Bronchial epithelial cell (primary cell): Measurements from ENCODE around the gene WDSUB1. TPM values are rescaled to one million over a fixed set of nuclear protein-coding genes. Genes with fewer than 3 reads are reported as not detected.

Experiments
- DNase-seq: peaks from one replicate; pipeline ENCODE4 v3.0.0-alpha.2; 2010; ENCODE audit warnings: low read depth
- FAIRE-seq: peaks from 2 replicates; lab custom pipeline; 2011; peaks lifted over from hg19 to GRCh38; lab: Jason Lieb, UNC
- H3K27me3 ChIP-seq: 2 replicates; pipeline ENCODE4 v1.5.1; 2011; ENCODE audit warnings: low read length; ENCODE audit not compliant: control insufficient read depth, insufficient read depth
- H3K36me3 ChIP-seq: 2 replicates; pipeline ENCODE4 v1.5.1; 2011; ENCODE audit warnings: low read length; ENCODE audit not compliant: control insufficient read depth, insufficient read depth
- H3K4me3 ChIP-seq: 2 replicates; pipeline ENCODE4 v1.5.1; 2011; ENCODE audit warnings: mild to moderate bottlenecking, low read depth, low read length, control low read depth
- total RNA-seq: library from RNA; depleted of rRNA; stranded (reverse); fragments of >200 nt; gene quantifications from 2 replicates; pipeline ENCODE4 v1.2.1, GENCODE V29; 2014
- TF ChIP-seq, protein P1 (sequence below): IDR thresholded peaks from 2 replicates; pipeline ENCODE4 v1.5.1; 2011; ENCODE audit warnings: mild to moderate bottlenecking, moderate library complexity, low read length, control low read depth, inconsistent platforms; ENCODE audit not compliant: insufficient read depth, severe bottlenecking

Gene WDSUB1
- total RNA-seq, 1 donor from 2014 or later = 16.1 TPM

DNA sequence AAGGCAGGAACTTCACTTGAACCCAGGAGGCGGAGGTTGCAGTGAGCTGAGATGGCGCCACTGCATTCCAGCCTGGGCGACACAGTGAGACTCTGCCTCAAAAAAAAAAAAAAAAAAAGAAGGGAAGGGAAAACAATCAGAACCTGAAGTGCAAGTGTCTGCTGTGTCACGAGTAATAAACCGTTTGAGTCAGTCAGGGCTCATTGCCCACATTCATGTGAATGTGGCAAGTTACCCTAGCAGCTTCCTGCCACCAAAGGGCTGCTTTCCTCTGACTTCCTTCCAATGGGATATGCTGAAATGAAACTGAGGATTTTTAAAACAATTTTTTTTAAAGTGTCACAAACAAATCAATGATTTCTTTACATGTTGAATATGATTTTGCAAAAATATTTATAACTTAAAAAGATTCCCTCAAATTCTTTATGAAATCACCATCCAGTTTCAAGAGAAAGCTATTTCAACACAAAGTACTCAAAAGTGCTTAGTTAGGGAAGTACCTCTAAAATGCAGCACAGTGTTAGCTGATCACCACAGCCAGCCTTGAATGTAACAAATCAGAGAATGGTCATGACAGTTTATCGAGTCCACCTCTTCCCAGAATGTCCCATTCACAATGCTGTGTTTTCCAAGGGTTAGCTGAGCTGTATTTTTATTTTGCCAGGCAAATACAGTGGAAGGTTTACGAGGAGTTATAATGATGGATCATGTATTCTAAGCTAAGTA, 36.4 kb downstream of the WDSUB1 start:
- TF ChIP-seq, protein P1, sequence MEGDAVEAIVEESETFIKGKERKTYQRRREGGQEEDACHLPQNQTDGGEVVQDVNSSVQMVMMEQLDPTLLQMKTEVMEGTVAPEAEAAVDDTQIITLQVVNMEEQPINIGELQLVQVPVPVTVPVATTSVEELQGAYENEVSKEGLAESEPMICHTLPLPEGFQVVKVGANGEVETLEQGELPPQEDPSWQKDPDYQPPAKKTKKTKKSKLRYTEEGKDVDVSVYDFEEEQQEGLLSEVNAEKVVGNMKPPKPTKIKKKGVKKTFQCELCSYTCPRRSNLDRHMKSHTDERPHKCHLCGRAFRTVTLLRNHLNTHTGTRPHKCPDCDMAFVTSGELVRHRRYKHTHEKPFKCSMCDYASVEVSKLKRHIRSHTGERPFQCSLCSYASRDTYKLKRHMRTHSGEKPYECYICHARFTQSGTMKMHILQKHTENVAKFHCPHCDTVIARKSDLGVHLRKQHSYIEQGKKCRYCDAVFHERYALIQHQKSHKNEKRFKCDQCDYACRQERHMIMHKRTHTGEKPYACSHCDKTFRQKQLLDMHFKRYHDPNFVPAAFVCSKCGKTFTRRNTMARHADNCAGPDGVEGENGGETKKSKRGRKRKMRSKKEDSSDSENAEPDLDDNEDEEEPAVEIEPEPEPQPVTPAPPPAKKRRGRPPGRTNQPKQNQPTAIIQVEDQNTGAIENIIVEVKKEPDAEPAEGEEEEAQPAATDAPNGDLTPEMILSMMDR = no peak
- peak; percentile 94 for DNase-seq
- H3K4me3 ChIP-seq = no peak overlapping the region
- no peak for FAIRE-seq
- H3K27me3 ChIP-seq = no peaks in the 10 kb centered on the region
- no peaks in the 10 kb centered on the region for H3K36me3 ChIP-seq

DNA sequence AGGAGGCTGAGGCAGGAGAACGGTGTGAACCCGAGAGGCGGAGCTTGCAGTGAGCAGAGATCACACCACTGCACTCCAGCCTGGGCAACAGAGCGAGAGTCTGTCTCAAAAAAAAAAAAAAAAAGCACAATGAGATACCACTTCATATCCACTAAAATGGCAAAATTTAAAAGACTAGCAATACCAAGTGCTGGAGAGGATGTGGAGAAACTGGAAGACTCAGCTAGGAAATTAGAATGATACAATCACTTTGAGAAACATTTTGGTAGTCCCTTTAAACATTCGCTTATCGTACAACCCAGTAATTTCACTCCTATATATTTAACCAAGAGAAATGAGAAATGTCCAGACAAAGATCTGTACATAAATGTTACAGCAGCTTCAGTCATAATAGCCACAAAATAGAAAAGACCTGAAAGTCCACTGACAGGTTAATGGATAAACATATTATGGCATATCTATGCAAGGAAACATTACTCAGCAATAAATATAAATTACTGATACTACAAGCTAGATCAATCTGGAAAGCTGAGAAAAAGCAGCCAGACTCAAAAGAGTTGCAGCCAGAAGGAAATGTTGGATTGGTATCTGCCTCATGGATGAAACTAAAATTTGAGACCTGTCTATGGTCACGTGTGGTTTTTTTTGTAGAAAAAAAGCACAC, 40.0 kb downstream of the WDSUB1 start:
- no peak for DNase-seq
- H3K36me3 ChIP-seq = no peaks in the 10 kb centered on the region
- FAIRE-seq = no peak
- H3K27me3 ChIP-seq = no peaks in the 10 kb centered on the region
- TF ChIP-seq, protein P1 = no peak
- no peak overlapping the region for H3K4me3 ChIP-seq

DNA sequence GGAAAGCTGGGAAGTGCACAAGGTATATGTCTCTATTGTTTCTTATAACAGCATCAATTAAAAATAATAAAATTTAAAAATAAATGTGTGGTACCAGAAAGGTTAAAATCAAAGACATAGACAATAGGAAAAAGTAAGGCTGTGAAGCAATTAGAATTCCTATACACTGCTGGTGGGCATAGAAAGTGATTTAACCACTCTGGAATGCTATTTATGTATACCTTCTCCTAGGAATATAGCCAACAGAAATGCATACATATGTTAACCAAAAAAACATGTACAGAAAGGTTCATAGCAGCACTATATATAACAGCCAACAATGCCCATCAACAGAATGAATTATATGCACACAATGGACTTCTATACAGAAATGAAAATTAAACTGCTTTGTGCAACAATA, 43.0 kb downstream of the WDSUB1 start:
- peaks cover 4% of the 10 kb centered on the region for H3K36me3 ChIP-seq
- TF ChIP-seq, protein P1 = no peak
- peak; percentile 36 for DNase-seq

DNA sequence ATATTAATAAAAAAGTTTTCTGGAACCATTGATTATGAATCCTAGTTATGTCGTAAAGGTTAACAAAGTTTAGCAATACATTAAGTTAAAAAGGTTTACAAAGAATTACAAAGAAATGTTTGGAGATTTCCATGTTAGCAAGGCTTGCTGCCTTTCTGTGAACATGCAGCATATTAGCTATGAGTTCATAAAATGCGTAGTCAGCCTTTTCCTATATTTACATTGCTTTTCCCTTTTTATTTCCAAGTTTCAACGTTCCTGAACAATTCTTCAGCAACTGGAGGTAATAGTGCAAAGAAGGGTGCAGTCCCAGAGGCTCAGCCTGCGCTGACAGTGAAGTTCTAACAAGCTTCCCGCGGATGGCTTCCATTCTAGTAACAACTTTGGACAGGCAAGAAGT, 51.6 kb downstream of the WDSUB1 start:
- Histone ChIP-seq H3K36me3 (peaks cover 10% of the 10 kb centered on the region), H3K4me3 (no peak overlapping the region), H3K27me3 (no peaks in the 10 kb centered on the region)
- no peak for FAIRE-seq
- no peak for DNase-seq
- TF ChIP-seq, protein P1 = no peak

More for the DNA sequence above, 43.0 kb downstream of the WDSUB1 start:
- FAIRE-seq = no peak
- Histone ChIP-seq H3K4me3 (no peak overlapping the region), H3K27me3 (no peaks in the 10 kb centered on the region)

DNA sequence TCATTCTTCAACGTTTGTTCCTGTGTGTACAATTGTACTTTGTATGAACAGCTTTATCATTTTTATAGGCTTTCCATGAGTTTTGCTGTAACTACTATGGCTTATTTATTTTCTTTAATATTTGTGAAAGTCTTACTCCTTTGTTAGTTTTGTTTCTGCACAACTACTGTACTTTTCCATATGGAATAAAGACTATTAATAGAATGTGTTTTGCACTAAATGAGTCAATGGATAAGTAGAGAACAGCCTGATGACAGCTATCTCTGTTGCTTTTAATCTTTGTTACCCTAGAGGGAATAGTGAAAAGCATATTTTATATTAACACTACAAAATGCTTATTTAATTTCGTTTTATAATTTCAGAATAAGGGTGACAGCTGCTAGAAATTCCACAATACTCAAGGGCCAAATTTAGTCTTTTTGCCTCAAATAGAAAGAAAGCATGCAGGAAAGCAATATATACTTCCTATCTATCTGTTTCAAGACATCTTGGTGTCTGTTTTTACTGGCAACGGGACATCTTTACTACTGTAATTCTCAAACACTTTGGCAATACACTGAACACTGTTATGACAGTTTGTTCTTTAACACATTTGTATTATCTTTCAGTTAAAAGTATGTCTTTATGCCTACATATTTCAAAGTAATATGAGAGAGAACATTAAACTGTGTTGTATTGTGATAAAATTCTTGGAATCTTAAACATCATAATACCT, 53.9 kb downstream of the WDSUB1 start:
- DNase-seq = no peak
- Histone ChIP-seq H3K4me3 (no peak overlapping the region), H3K27me3 (no peaks in the 10 kb centered on the region), H3K36me3 (peaks cover 18% of the 10 kb centered on the region)
- TF ChIP-seq, protein P1 = no peak
- no peak for FAIRE-seq
